NCI-H2029 treated with DMSO at 0.1 percent for 48 hours (cell line): ENCODE results near the gene TPGS2.
"Not testable (repeated sequence)": the region's sequence is repeated elsewhere in the genome, so short reads cannot be mapped to it uniquely, and the experiment has no call there.

ENCODE experiments used
- DNase-seq: peaks from one replicate; lab custom pipeline; 2025; lab: John Stamatoyannopoulos, UW

TPGS2 gene

GRCh38 chr18:36821681-36822080 lies 7.1 kb downstream of the TPGS2 start:
- DNase-seq: no peak

DNA sequence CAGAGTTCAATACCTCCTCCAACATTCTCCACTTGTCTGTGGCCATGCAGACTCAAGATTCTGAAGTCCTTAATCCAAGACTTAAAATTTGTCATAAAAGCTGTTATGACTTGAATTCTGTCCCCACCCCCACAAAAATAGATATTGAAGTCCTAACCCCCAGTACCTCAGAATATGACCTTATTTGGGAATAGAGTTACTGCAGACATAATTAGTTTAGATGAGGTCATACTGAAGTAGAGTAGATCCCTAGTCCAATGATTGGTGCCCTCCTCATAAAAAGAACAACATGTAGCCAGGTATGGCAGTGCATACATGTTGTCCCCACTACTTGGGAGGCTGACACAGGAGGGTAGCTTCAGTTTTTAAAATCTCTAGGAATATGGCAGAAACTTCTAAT lies 9.2 kb downstream of the TPGS2 start:
- DNase-seq: no peak

- no peak for DNase-seq
Observed at GRCh38 chr18:36818652-36819051, 10.2 kb downstream of the TPGS2 start.

DNA sequence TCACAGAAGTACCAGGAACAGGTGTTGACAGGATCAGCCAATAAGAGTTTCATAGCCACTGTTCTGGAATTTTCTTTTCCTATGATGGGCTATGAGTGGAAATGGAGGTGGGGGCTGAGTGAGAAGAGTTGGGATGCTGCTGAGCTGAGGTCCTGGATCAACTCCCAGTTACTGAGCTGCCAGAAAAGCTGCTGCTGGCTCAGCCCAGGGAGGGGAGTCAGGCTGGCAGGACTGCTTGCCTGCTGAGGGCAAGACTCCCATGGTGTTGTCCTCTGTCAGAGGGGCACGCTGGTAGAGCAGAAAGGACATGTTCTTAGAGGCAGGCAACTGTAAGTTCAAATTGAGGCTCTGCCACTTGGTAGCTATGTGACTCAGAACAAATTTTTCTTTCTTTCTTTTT lies 11.8 kb downstream of the TPGS2 start:
- no peak for DNase-seq

GRCh38 chr18:36816096-36816495 lies 12.7 kb downstream of the TPGS2 start:
- not testable (repeated sequence) for DNase-seq

DNA sequence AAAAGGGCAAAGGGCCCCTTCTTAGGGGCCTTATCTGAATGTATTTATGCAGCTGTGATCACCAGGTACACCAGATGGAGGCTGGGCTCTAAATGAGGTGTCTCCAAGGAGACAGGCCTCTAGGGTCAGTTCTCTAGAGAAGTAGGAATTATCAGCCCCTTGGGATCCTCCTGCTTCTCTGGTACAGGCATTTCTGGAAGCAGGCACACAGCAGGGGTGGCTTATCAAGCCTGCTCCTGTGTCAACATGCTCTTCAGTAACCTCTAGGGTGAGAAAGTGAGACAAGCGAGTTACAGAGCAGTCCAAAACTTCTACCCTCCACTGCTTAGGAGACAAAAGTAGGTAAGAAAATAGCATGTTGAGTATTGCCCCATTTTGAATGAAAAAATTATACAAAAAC lies 13.8 kb downstream of the TPGS2 start:
- DNase-seq: no peak

- DNase-seq: no peak
Observed at GRCh38 chr18:36813824-36814223, 15.0 kb downstream of the TPGS2 start.

GRCh38 chr18:36813101-36813775 lies 15.6 kb downstream of the TPGS2 start:
- no peak for DNase-seq

DNA sequence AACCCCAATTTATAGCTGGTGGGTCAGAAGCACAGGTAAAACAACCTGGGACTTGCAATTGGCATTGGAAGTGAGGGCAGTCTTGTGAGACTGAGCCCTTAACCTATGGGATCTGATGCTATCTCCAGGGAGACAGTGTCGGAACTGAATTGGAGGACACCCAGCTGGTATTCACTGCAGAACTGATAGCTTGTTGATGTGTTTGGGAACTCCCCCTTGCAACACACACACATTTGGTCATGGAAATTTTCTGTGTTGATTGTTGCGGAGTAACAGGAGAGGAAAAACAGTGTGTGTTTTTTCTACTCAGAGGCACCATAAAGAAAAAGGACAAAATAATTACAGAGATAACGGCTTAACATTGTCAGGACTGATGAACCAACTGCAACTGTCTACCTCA lies 16.1 kb downstream of the TPGS2 start:
- DNase-seq: no peak

DNA sequence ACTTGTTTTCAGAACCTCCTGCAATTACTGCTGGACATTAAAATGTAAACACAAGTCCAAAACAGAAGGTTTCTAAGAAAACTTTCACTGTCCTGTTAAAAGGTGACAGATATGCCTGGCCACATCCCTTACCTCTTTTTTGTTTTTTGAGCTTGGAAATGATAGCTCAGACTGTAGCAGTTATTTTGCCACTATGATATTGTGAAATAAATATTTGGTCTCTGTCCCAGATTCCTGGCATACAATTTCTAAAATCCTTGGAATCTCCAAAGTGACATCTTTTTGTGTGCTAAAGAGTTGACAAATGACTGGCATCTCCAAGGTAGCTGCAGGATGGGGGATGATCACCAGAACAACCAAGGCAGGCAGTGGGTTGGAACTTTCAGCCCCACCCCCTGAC lies 16.8 kb downstream of the TPGS2 start:
- DNase-seq: no peak

- DNase-seq: no peak
Observed at GRCh38 chr18:36811430-36811829, 17.4 kb downstream of the TPGS2 start.

- peak; percentile 66 for DNase-seq
Observed at GRCh38 chr18:36809590-36810381, 19.0 kb downstream of the TPGS2 start.

GRCh38 chr18:36808681-36809080 lies 20.1 kb downstream of the TPGS2 start:
- no peak for DNase-seq

DNA sequence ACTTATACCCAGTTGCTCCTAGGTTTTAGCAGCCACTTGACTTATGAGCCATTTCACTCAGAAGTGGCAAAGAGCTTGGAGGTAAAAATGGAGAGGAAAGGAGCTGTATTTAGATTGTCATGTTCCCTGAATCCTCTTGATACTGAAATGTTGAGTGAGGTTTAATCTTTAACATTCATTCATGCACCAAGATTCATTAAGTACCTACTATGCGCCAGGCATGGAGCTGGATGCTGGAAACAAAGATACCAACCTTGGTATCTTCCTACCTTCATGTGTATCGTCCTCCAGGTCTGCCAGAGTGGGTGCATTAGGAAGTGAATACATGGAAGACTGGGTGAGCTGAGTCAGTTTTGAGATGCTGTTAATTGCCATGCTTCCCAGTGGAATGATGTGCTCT lies 23.7 kb downstream of the TPGS2 start:
- DNase-seq: no peak

DNA sequence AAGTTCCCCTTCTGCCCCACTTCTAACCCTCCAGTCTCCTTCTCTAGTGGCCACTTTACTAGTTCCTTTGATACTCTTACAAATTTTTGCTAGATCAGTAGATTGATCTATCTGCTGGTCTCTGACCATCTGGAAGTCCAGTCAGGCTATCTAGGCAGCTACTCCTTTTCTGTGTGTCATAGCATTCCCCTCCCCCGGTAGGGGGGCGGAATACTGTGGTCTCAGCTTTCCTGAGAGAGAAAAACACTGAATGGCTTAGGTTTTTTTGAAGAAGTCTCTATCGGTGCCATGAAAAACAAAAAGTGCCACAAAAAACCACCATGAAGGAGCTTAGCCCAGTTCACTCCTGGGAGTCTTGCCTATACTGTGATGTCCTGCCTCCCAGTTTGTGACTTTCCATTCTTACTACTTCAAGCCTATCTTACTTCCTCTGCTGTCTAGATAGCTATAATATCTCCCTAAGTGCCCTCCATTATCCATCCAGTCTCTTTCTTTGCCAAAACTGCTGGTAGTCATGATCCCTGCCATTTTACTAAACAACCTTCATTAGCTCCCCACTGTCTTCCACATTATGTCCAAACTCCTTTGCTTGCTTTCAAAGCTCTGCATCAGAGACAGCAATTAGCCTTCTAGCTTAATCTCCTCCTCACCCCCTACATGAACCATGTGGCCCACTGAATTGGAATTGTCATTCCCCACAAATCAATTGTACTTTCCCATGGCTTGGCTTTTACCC lies 29.9 kb downstream of the TPGS2 start:
- no peak for DNase-seq

GRCh38 chr18:36792634-36793283 lies 36.0 kb downstream of the TPGS2 start:
- no peak for DNase-seq

DNA sequence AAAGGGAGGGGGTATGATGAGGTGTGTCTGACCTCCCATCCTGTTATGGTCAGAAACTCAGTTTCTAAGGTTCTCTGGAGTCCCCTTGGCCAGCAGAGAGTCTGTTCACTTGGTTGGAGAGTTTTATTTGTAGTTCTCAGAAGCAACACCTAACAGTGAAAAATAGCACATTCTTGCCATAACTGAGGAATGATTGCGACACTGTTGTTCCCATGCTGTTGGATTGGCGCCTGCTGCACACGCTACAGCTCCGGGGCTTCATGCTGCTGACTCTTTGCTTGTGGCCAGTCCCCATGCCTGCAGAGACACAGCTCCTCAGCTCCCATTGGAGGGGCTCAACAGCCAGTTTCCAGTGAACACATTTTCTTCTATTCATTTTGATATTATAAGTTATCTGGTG lies 42.1 kb downstream of the TPGS2 start:
- DNase-seq: no peak

- DNase-seq: no peak
Observed at GRCh38 chr18:36783792-36784191, 45.0 kb downstream of the TPGS2 start.

DNA sequence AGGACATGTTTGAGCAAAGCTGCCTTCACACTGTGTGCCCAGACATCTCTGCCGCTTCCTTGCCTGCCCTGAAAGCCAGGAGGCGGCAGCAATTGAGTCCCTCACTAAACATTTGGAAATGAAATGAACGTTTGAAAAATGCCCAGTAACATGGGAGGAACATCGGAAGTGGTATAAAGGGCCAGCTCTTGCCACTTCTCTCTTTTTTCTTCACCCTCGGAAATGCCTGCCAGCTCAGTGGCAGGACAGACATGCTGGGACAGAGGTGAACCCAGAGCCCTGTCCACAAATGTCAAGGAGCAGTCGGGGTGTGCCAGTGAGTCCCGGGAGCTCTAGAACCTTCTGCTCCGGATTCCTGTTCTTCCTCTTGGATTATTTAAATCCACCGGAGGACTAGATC lies 46.1 kb downstream of the TPGS2 start:
- no peak for DNase-seq

GRCh38 chr18:36780748-36781147 lies 48.1 kb downstream of the TPGS2 start:
- no peak for DNase-seq

DNA sequence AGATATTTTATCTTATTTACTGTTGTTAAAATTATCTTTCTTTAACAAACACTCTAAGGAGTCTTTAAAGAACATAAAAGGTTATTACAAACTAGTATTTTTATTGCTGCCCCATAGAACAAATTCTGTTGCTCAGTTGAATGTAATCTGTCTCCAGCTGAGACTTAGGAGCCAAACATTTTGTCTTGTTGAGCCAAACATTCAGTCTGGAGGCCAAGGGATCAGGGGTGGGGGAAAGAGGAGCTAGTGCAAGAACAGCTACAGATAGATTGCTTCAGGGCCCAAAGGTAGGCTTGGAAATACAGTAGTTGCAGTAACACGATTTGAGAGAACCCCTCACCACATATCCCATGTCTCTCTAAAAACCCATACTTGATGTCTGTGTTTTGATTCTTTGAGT lies 51.2 kb downstream of the TPGS2 start:
- no peak for DNase-seq

GRCh38 chr18:36776650-36777049 lies 52.2 kb downstream of the TPGS2 start:
- no peak for DNase-seq

- DNase-seq: no peak
Observed at GRCh38 chr18:36775396-36775795, 53.4 kb downstream of the TPGS2 start.
